Measurements from ENCODE around the gene LAMB2.

LAMB2 gene

GRCh38 chr3:49122451-49122850 is 10.4 kb downstream of the LAMB2 start:
- peaks cover 3% of the 10 kb centered on the region; the same call in 1 of the 2 replicates for H3K36me3 ChIP-seq (ENCODE audit: control insufficient read depth, insufficient read depth, low read length)
- H3K4me3 ChIP-seq (replicated peaks; ENCODE audit: low read depth, low read length): no peak overlapping the region
- no peaks in the 10 kb centered on the region for H3K27me3 ChIP-seq (replicated peaks; ENCODE audit: control insufficient read depth, insufficient read depth, low read length)
- DNase-seq (ENCODE audit: extremely low read depth, insufficient read length): no peak
- TF ChIP-seq CTCF (IDR thresholded peaks at IDR 0.05; ENCODE audit: insufficient read depth, low read length, poor library complexity, severe bottlenecking): no peak

DNA sequence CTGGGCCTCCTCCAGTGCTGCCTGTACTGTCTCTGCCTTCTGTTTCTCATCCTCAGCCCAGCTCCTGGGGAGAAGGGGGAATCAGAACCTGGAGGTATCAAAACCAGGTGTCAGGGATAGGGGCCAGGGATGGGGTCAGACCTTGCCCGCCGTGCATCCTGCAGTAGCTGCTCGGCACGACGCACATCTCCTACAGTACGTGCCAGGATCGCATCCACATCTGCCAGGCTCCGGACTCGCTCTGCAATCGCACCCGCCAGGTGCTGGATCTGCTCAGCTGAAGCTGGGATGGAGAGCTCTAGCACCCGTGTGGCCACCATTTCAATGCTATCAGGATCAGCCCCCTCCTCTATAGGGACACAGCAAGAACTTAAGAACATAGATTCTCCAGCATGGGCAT is 10.8 kb downstream of the LAMB2 start:
- Histone ChIP-seq H3K4me3 (replicated peaks; ENCODE audit: low read depth, low read length) (no peak overlapping the region), H3K27me3 (replicated peaks; ENCODE audit: control insufficient read depth, insufficient read depth, low read length) (no peaks in the 10 kb centered on the region), H3K36me3 (ENCODE audit: control insufficient read depth, insufficient read depth, low read length) (peaks cover 6% of the 10 kb centered on the region)

DNA sequence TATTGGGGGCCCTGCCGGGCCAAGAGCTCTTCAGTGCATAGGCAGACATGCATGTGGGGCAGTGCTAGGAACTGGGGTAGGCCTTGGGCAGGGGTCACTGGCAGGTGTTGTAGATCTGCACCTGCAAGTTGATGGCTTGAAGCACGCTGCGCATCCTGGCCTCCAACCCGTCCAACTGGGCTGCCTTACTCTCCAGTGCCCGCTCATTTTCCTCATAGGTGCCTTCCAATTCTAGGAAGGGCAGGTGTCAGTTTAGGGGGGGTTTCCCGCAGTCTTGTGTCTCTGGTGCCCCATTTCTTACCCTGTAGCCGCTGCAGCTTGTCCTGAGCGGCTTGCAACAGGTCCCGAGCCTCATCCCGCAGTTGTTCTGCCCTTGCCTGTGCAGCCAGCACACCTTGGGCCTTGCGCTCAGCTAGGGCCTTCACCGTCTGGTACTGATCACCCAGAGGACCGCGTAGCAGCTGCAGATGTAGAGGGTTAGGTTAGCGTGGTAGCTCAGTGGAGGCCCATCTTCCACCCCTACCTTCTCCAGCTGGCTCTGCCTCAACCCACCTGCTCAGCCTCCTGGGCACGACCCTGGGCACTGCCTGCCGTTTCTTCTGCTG is 11.6 kb downstream of the LAMB2 start:
- H3K36me3 ChIP-seq (ENCODE audit: control insufficient read depth, insufficient read depth, low read length): peaks cover 12% of the 10 kb centered on the region
- no peaks in the 10 kb centered on the region for H3K27me3 ChIP-seq (replicated peaks; ENCODE audit: control insufficient read depth, insufficient read depth, low read length)
- H3K4me3 ChIP-seq (replicated peaks; ENCODE audit: low read depth, low read length): peak overlapping the region; percentile 79
- DNase-seq (ENCODE audit: extremely low read depth, insufficient read length): no peak
- no peak for TF ChIP-seq CTCF (IDR thresholded peaks at IDR 0.05; ENCODE audit: insufficient read depth, low read length, poor library complexity, severe bottlenecking)

More for the DNA sequence above, 10.8 kb downstream of the LAMB2 start:
- TF ChIP-seq CTCF (IDR thresholded peaks at IDR 0.05; ENCODE audit: insufficient read depth, low read length, poor library complexity, severe bottlenecking): no peak
- no peak for DNase-seq (ENCODE audit: extremely low read depth, insufficient read length)

DNA sequence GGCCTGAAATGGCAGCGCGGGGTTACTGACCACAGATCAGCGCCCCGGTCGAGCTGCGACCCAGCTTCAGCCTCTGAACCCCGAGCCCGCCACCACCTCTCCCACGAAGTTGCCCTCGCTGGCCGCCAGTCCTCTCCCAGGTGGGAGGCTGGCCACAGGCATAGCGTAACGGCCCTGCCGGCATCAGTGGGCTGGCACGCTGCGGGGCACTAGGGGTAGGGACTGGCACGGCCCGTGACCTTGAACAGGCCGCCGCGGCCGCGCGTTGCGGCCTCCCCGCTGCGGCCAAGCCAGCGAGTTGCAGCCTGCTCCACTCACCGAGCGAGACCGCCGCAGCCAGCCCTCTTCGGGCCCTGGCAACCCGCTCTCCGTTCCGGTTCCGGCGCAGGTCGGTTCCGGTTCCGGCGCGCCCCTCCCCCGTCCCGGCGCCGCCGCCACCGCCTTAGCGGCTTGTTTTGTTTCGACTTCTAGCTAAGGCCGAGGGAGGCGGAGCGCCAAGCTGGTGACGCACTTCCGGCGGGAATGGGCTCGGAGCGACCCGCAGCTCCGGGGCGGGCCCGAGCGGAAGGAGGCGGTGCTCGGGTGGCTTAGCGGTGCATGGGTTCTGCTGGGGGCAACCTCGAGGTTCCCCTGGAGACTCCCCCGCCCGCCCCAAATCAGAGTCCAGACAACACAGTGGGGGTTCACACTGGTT is 12.3 kb downstream of the LAMB2 start, which contains the start of gene USP19:
TSS of gene USP19 (minus strand) at position 386 of the 694 bp plus-strand sequence. CDS start 1,678 bp downstream, outside the sequence.
- H3K4me3 ChIP-seq (replicated peaks; ENCODE audit: low read depth, low read length): peak within 1 kb of the TSS; percentile 79
- H3K27me3 ChIP-seq (replicated peaks; ENCODE audit: control insufficient read depth, insufficient read depth, low read length): no peaks in the 10 kb centered on the region
- peak; percentile 98 for DNase-seq (ENCODE audit: extremely low read depth, insufficient read length)
- peaks cover 18% of the 10 kb centered on the region for H3K36me3 ChIP-seq (ENCODE audit: control insufficient read depth, insufficient read depth, low read length)
- TF ChIP-seq CTCF (IDR thresholded peaks at IDR 0.05; ENCODE audit: insufficient read depth, low read length, poor library complexity, severe bottlenecking): no peak

- peaks cover 23% of the 10 kb centered on the region for H3K36me3 ChIP-seq (ENCODE audit: control insufficient read depth, insufficient read depth, low read length)
- DNase-seq (ENCODE audit: extremely low read depth, insufficient read length): no peak
Measured at GRCh38 chr3:49120096-49120437, 12.8 kb downstream of the LAMB2 start.

More at GRCh38 chr3:49120096-49120437, 12.8 kb downstream of the LAMB2 start:
- TF ChIP-seq CTCF (IDR thresholded peaks at IDR 0.05; ENCODE audit: insufficient read depth, low read length, poor library complexity, severe bottlenecking): no peak
- Histone ChIP-seq H3K27me3 (replicated peaks; ENCODE audit: control insufficient read depth, insufficient read depth, low read length) (no peaks in the 10 kb centered on the region), H3K4me3 (replicated peaks; ENCODE audit: low read depth, low read length) (peak overlapping the region; percentile 79)
